Measurements from ENCODE around the gene ZCCHC14. TPM values are rescaled to one million over a fixed set of nuclear protein-coding genes. Genes with fewer than 3 reads are reported as not detected.

Gene ZCCHC14
- total RNA-seq, 1 donor from 2014 or later: 44.8 TPM

DNA sequence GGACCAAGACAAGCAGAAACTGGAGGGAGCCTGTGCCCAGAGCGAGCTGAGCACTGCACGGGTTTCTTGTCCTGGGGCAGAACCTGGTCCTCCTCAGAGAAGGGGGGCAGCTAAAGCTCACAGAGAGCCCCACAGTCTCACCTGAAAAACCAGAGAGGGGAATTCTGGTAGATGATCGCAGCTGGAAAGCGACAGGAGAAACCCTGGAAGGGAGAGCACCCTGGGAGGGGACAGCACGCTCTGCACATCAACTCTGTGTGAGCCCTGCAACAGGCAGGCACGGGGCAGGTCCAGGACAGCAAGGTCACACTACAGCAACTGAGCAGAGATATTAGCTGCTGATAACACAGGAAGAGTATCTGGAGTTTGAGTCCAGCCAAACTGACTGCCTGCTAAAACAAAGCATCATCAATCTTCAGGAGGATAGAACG is 18.2 kb downstream of the ZCCHC14 start:
- H3K36me3 Mint-ChIP-seq (ENCODE audit: unreplicated experiment): peaks cover 16% of the 10 kb centered on the region
- H3K27me3 Mint-ChIP-seq (ENCODE audit: unreplicated experiment): no peaks in the 10 kb centered on the region
- no peak for DNase-seq (ENCODE audit: extremely low spot score, unreplicated experiment)
- no peak overlapping the region for H3K4me3 Mint-ChIP-seq (ENCODE audit: unreplicated experiment)
- H3K27ac Mint-ChIP-seq (ENCODE audit: unreplicated experiment): no peak overlapping the region
- H3K9me3 Mint-ChIP-seq (ENCODE audit: unreplicated experiment): no peaks in the 10 kb centered on the region
- TF ChIP-seq, protein P1, sequence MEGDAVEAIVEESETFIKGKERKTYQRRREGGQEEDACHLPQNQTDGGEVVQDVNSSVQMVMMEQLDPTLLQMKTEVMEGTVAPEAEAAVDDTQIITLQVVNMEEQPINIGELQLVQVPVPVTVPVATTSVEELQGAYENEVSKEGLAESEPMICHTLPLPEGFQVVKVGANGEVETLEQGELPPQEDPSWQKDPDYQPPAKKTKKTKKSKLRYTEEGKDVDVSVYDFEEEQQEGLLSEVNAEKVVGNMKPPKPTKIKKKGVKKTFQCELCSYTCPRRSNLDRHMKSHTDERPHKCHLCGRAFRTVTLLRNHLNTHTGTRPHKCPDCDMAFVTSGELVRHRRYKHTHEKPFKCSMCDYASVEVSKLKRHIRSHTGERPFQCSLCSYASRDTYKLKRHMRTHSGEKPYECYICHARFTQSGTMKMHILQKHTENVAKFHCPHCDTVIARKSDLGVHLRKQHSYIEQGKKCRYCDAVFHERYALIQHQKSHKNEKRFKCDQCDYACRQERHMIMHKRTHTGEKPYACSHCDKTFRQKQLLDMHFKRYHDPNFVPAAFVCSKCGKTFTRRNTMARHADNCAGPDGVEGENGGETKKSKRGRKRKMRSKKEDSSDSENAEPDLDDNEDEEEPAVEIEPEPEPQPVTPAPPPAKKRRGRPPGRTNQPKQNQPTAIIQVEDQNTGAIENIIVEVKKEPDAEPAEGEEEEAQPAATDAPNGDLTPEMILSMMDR (IDR thresholded peaks at IDR 0.05): no peak
- H3K4me1 Mint-ChIP-seq (ENCODE audit: unreplicated experiment): peaks cover 66% of the 10 kb centered on the region

DNA sequence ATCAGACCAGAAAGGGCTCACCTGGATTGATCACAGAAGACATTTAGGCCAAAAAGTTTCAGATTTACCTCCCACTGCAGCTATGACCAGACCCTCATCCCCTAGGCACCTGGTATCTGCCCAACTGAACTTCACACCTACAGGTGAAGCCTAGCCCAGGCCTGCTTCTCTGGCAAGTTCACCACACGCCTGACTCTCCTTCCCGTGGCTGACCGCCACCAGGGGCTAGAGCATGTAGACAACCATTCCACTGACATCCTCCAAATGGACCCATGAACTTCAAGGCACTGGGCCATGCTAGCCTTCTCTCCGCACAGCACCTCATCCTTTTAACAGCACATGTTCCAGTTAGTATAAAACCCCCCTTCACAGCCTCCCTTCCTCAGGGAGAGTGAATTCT is 18.8 kb downstream of the ZCCHC14 start:
- no peaks in the 10 kb centered on the region for H3K9me3 Mint-ChIP-seq (ENCODE audit: unreplicated experiment)
- no peaks in the 10 kb centered on the region for H3K27me3 Mint-ChIP-seq (ENCODE audit: unreplicated experiment)
- H3K4me3 Mint-ChIP-seq (ENCODE audit: unreplicated experiment): no peak overlapping the region
- peaks cover 71% of the 10 kb centered on the region for H3K4me1 Mint-ChIP-seq (ENCODE audit: unreplicated experiment)
- no peak overlapping the region for H3K27ac Mint-ChIP-seq (ENCODE audit: unreplicated experiment)
- DNase-seq (ENCODE audit: extremely low spot score, unreplicated experiment): no peak
- TF ChIP-seq, protein P1 (IDR thresholded peaks at IDR 0.05): no peak
- peaks cover 13% of the 10 kb centered on the region for H3K36me3 Mint-ChIP-seq (ENCODE audit: unreplicated experiment)

DNA sequence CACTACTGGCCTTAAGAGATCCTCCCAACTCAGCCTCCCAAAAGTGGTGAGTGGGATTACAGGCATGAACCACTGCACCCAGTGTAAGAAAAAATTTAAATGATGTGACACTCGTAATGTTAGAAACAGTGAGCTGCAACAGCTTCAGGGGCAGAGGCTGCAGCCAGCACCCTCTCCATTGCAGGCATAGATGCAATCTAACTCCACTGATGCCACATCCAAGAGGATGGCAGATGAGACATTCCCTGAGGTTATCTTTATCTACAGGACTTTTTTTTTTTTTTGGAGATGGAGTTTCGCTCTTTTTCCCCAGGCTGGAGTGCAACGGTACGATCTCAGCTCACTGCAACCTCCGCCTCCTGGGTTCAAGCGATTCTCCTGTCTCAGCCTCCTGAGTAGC is 19.9 kb downstream of the ZCCHC14 start:
- H3K4me3 Mint-ChIP-seq (ENCODE audit: unreplicated experiment): no peak overlapping the region
- TF ChIP-seq, protein P1 (IDR thresholded peaks at IDR 0.05): no peak
- no peaks in the 10 kb centered on the region for H3K27me3 Mint-ChIP-seq (ENCODE audit: unreplicated experiment)
- peaks cover 11% of the 10 kb centered on the region for H3K36me3 Mint-ChIP-seq (ENCODE audit: unreplicated experiment)
- no peak for DNase-seq (ENCODE audit: extremely low spot score, unreplicated experiment)
- H3K4me1 Mint-ChIP-seq (ENCODE audit: unreplicated experiment): peaks cover 79% of the 10 kb centered on the region
- no peak overlapping the region for H3K27ac Mint-ChIP-seq (ENCODE audit: unreplicated experiment)
- no peaks in the 10 kb centered on the region for H3K9me3 Mint-ChIP-seq (ENCODE audit: unreplicated experiment)

DNA sequence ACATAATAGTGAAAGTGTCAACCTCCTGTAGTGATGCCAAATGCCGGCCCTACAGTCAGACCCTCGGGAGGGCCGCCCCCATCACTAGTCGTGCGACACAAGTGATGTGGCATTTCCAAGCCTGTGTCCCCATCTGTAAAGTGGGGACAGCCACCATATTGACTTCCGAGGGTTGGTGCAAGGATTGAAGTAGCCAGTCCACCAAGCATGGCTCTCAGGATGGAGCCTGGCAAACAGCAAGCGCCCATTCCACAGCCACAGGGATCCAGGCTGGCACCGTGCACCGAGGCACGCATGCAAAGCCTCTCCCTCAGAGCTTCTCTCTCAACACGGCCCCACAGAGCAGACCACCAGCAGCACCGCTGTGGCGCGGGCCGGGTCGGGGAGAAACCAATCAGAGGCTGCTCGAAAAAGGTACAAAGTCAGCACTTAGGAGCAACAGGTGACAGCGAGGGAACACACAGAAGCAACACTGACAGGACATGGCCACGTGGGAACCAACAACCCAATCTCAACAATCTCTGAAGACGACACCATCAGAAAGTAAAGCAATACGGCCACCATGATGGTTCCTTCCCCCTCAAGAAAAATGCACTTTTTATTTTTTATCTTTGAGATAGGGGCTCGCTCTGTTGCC is 20.6 kb downstream of the ZCCHC14 start:
- TF ChIP-seq, protein P1 (IDR thresholded peaks at IDR 0.05): no peak
- Mint-ChIP-seq H3K4me3 (ENCODE audit: unreplicated experiment) (no peak overlapping the region), H3K27me3 (ENCODE audit: unreplicated experiment) (no peaks in the 10 kb centered on the region), H3K27ac (ENCODE audit: unreplicated experiment) (peak overlapping the region; percentile 91), H3K4me1 (ENCODE audit: unreplicated experiment) (peaks cover 77% of the 10 kb centered on the region), H3K9me3 (ENCODE audit: unreplicated experiment) (no peaks in the 10 kb centered on the region), H3K36me3 (ENCODE audit: unreplicated experiment) (peaks cover 11% of the 10 kb centered on the region)
- DNase-seq (ENCODE audit: extremely low spot score, unreplicated experiment): no peak

DNA sequence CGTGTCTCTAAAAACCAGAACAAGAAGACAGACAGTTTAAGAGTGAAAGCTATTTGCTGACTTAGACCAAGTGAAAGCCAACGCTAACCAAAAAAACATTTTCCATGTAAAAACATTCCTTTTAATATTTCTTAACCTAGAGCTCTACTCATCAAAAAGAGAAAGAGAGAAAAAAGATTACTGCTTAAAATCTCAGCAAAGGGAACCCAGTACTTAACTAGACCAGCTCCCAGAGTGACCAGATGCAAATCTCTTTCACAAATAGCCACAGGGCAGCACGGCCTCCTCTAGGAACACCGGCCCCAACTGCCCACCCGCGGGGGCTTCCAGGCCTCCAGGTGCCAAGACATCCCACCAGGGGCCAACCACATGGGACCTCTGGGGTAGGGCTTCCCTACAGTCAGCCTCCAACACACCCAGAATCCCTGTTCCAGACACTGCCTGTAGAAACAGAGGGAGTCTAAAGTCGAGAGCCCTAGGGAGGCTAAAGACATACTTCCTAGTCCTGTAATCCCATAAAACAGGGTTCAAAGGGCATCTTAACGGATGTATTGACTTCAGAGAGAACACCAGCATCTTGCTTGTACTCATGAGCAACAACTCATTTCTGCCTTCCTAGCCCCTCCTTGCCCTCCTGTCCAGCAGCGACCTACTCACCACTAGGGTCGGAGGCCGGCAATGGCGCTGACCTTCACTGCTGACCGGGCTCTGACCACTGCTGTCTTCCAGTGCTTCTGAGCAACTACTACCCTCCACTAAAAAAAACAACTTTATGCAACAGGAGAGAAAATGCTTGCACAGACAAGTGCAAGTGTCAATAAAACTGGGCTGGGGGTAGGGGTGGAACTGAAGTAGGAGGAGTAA is 21.3 kb downstream of the ZCCHC14 start:
- DNase-seq (ENCODE audit: extremely low spot score, unreplicated experiment): no peak
- Mint-ChIP-seq H3K27me3 (ENCODE audit: unreplicated experiment) (no peaks in the 10 kb centered on the region), H3K9me3 (ENCODE audit: unreplicated experiment) (no peaks in the 10 kb centered on the region), H3K27ac (ENCODE audit: unreplicated experiment) (peak overlapping the region; percentile 91), H3K4me1 (ENCODE audit: unreplicated experiment) (peaks cover 81% of the 10 kb centered on the region), H3K36me3 (ENCODE audit: unreplicated experiment) (peaks cover 11% of the 10 kb centered on the region), H3K4me3 (ENCODE audit: unreplicated experiment) (peak overlapping the region; percentile 32)
- TF ChIP-seq, protein P1 (IDR thresholded peaks at IDR 0.05): no peak

All from osteocyte (in vitro differentiated cells).